Measurements from ENCODE around the gene COX6A1. TPM values are rescaled to one million over a fixed set of nuclear protein-coding genes. Genes with fewer than 3 reads are reported as not detected.

Gene COX6A1
- total RNA-seq, 6 experiments from 2014 or later, result 356 to 391 (median 373) TPM

Other genes starting within 250 kb of the COX6A1 start
- 100 to 1,000 TPM in 1 of 6 experiments, 10 to 100 TPM in 5; 76.5 to 102 (median 83.1) TPM for gene GCN1, start 243.4 kb upstream of the COX6A1 start, total RNA-seq (2021; fragmentation: NEBNext Ultra II Directional; extraction: Animal tissue kit (Norgen Biotek cat#: 25700))
- 1,000 to 10,000 TPM; 2,131 to 2,494 (median 2,241) TPM for gene RPLP0, start 237.0 kb upstream of the COX6A1 start, total RNA-seq (2021; fragmentation: NEBNext Ultra II Directional; extraction: Animal tissue kit (Norgen Biotek cat#: 25700))
- 100 to 1,000 TPM; 219 to 290 (median 253) TPM for gene PXN, start 172.4 kb upstream of the COX6A1 start, total RNA-seq (2021; fragmentation: NEBNext Ultra II Directional; extraction: Animal tissue kit (Norgen Biotek cat#: 25700))
- 1,000 to 10,000 TPM in 5 of 6 experiments, 100 to 1,000 TPM in 1; 743 to 2,047 (median 1,452) TPM for gene RNU4-2, start 146.2 kb upstream of the COX6A1 start, total RNA-seq (2021; fragmentation: NEBNext Ultra II Directional; extraction: Animal tissue kit (Norgen Biotek cat#: 25700))
- 1,000 to 10,000 TPM in 4 of 6 experiments, 100 to 1,000 TPM in 2; 766 to 1,512 (median 1,200) TPM for gene RNU4-1, start 144.9 kb upstream of the COX6A1 start, total RNA-seq (2021; fragmentation: NEBNext Ultra II Directional; extraction: Animal tissue kit (Norgen Biotek cat#: 25700))
- 1 to 10 TPM in 3 of 6 experiments, under 1 TPM in 3; 0.84 to 2.1 (median 1.1) TPM for gene SIRT4, start 135.8 kb upstream of the COX6A1 start, total RNA-seq (2021; fragmentation: NEBNext Ultra II Directional; extraction: Animal tissue kit (Norgen Biotek cat#: 25700))
- gene PLA2G1B, start 110.3 kb upstream of the COX6A1 start, total RNA-seq (2021; fragmentation: NEBNext Ultra II Directional; extraction: Animal tissue kit (Norgen Biotek cat#: 25700)), result not detected
- gene MSI1, start 68.9 kb upstream of the COX6A1 start, total RNA-seq (2021; fragmentation: NEBNext Ultra II Directional; extraction: Animal tissue kit (Norgen Biotek cat#: 25700)), result not detected
- 10 to 100 TPM; 37.9 to 49.0 (median 41.6) TPM for gene TRIAP1, start 8.3 kb downstream of the COX6A1 start, total RNA-seq (2021; fragmentation: NEBNext Ultra II Directional; extraction: Animal tissue kit (Norgen Biotek cat#: 25700))
- 10 to 100 TPM; 16.3 to 30.9 (median 24.0) TPM for gene GATC, start 8.3 kb downstream of the COX6A1 start, total RNA-seq (2021; fragmentation: NEBNext Ultra II Directional; extraction: Animal tissue kit (Norgen Biotek cat#: 25700))
- 100 to 1,000 TPM; 232 to 247 (median 238) TPM for gene SRSF9, start 31.6 kb downstream of the COX6A1 start, total RNA-seq (2021; fragmentation: NEBNext Ultra II Directional; extraction: Animal tissue kit (Norgen Biotek cat#: 25700))
- 100 to 1,000 TPM; 530 to 650 (median 609) TPM for gene DYNLL1, start 58.0 kb downstream of the COX6A1 start, total RNA-seq (2021; fragmentation: NEBNext Ultra II Directional; extraction: Animal tissue kit (Norgen Biotek cat#: 25700))
- gene COQ5, start 91.0 kb downstream of the COX6A1 start, total RNA-seq (2021; fragmentation: NEBNext Ultra II Directional; extraction: Animal tissue kit (Norgen Biotek cat#: 25700)), result 10 to 100 TPM; 26.0 to 30.7 (median 27.4) TPM
- 100 to 1,000 TPM; 145 to 203 (median 158) TPM for gene RNF10, start 96.2 kb downstream of the COX6A1 start, total RNA-seq (2021; fragmentation: NEBNext Ultra II Directional; extraction: Animal tissue kit (Norgen Biotek cat#: 25700))
- gene POP5, start 143.3 kb downstream of the COX6A1 start, total RNA-seq (2021; fragmentation: NEBNext Ultra II Directional; extraction: Animal tissue kit (Norgen Biotek cat#: 25700)), result 10 to 100 TPM; 56.5 to 63.4 (median 60.6) TPM
- 1 to 10 TPM in 4 of 6 experiments, under 1 TPM in 2; 0.09 to 2.2 (median 1.4) TPM for gene CABP1, start 202.5 kb downstream of the COX6A1 start, total RNA-seq (2021; fragmentation: NEBNext Ultra II Directional; extraction: Animal tissue kit (Norgen Biotek cat#: 25700))
- 100 to 1,000 TPM; 195 to 241 (median 209) TPM for gene MLEC, start 249.0 kb downstream of the COX6A1 start, total RNA-seq (2021; fragmentation: NEBNext Ultra II Directional; extraction: Animal tissue kit (Norgen Biotek cat#: 25700))

Measured in HFFc6 (cell line).